HUES48 (cell line): ENCODE results near the gene ADD2.
"Not testable (repeated sequence)": the region's sequence is repeated elsewhere in the genome, so short reads cannot be mapped to it uniquely, and the experiment has no call there.

ENCODE experiments used
- H3K27ac ChIP-seq: one replicate; pipeline ENCODE4 v1.7.0; 2013; ENCODE audit warnings: low read depth, low read length, inconsistent platforms
- H3K27me3 ChIP-seq: 2 replicates; pipeline ENCODE4 v1.6.1; 2013; ENCODE audit warnings: mild to moderate bottlenecking, low read length; ENCODE audit not compliant: control insufficient read depth, insufficient read depth
- H3K36me3 ChIP-seq: 2 replicates; pipeline ENCODE4 v1.6.1; 2013; ENCODE audit warnings: low read length; ENCODE audit not compliant: control insufficient read depth, insufficient read depth
- H3K4me1 ChIP-seq: 2 replicates; pipeline ENCODE4 v1.6.1; 2013; ENCODE audit warnings: mild to moderate bottlenecking, low read length; ENCODE audit not compliant: control insufficient read depth, insufficient read depth
- H3K4me3 ChIP-seq: 2 replicates; pipeline ENCODE4 v1.5.1; 2013; ENCODE audit warnings: mild to moderate bottlenecking, low read depth, low read length
- H3K9ac ChIP-seq: 2 replicates; pipeline ENCODE4 v1.6.1; 2013; ENCODE audit warnings: mild to moderate bottlenecking, low read depth, low read length, moderate library complexity
- H3K9me3 ChIP-seq: 2 replicates; pipeline ENCODE4 v1.6.1; 2013; ENCODE audit warnings: low read length; ENCODE audit not compliant: control insufficient read depth, insufficient read depth

ADD2 gene

GRCh38 chr2:70748002-70748784 lies 19.8 kb downstream of the ADD2 start:
- Histone ChIP-seq H3K9me3 (no peaks in the 10 kb centered on the region), H3K36me3 (no peaks in the 10 kb centered on the region), H3K27me3 (no peaks in the 10 kb centered on the region), H3K4me1 (peaks cover 20% of the 10 kb centered on the region), H3K9ac (no peak overlapping the region), H3K27ac (no peak overlapping the region), H3K4me3 (no peak overlapping the region)

- Histone ChIP-seq H3K4me3 (no peak overlapping the region), H3K4me1 (peaks cover 20% of the 10 kb centered on the region), H3K36me3 (no peaks in the 10 kb centered on the region), H3K27me3 (no peaks in the 10 kb centered on the region), H3K27ac (no peak overlapping the region), H3K9ac (no peak overlapping the region), H3K9me3 (no peaks in the 10 kb centered on the region)
Observed at GRCh38 chr2:70747284-70747683, 20.7 kb downstream of the ADD2 start.

GRCh38 chr2:70746094-70746974 lies 21.7 kb downstream of the ADD2 start:
- Histone ChIP-seq H3K27me3 (no peaks in the 10 kb centered on the region), H3K9me3 (no peaks in the 10 kb centered on the region), H3K36me3 (no peaks in the 10 kb centered on the region), H3K9ac (no peak overlapping the region), H3K27ac (peak overlapping the region; percentile 40), H3K4me3 (no peak overlapping the region), H3K4me1 (peaks cover 20% of the 10 kb centered on the region)

GRCh38 chr2:70745276-70745825 lies 22.6 kb downstream of the ADD2 start:
- Histone ChIP-seq H3K4me1 (peaks cover 20% of the 10 kb centered on the region), H3K4me3 (no peak overlapping the region), H3K27me3 (no peaks in the 10 kb centered on the region), H3K9ac (no peak overlapping the region), H3K9me3 (no peaks in the 10 kb centered on the region), H3K36me3 (no peaks in the 10 kb centered on the region), H3K27ac (no peak overlapping the region)

- no peaks in the 10 kb centered on the region for H3K9me3 ChIP-seq
- H3K27ac ChIP-seq, result no peak overlapping the region
Observed at GRCh38 chr2:70744397-70744796, 23.6 kb downstream of the ADD2 start.

GRCh38 chr2:70743677-70744076 lies 24.3 kb downstream of the ADD2 start:
- Histone ChIP-seq H3K9ac (no peak overlapping the region), H3K4me3 (no peak overlapping the region), H3K36me3 (no peaks in the 10 kb centered on the region), H3K9me3 (no peaks in the 10 kb centered on the region), H3K4me1 (peaks cover 19% of the 10 kb centered on the region), H3K27ac (no peak overlapping the region), H3K27me3 (no peaks in the 10 kb centered on the region)

More at GRCh38 chr2:70744397-70744796, 23.6 kb downstream of the ADD2 start:
- Histone ChIP-seq H3K9ac (no peak overlapping the region), H3K4me3 (no peak overlapping the region), H3K36me3 (no peaks in the 10 kb centered on the region), H3K27me3 (no peaks in the 10 kb centered on the region), H3K4me1 (peaks cover 20% of the 10 kb centered on the region)

GRCh38 chr2:70743068-70743467 lies 24.9 kb downstream of the ADD2 start:
- Histone ChIP-seq H3K27ac (no peak overlapping the region), H3K27me3 (no peaks in the 10 kb centered on the region), H3K4me3 (no peak overlapping the region), H3K9ac (no peak overlapping the region), H3K36me3 (no peaks in the 10 kb centered on the region), H3K4me1 (peaks cover 16% of the 10 kb centered on the region), H3K9me3 (no peaks in the 10 kb centered on the region)

GRCh38 chr2:70739492-70739891 lies 28.5 kb downstream of the ADD2 start:
- H3K9me3 ChIP-seq, H3K27ac ChIP-seq, H3K4me3 ChIP-seq, H3K9ac ChIP-seq, H3K27me3 ChIP-seq, H3K36me3 ChIP-seq: not testable (repeated sequence)
- H3K4me1 ChIP-seq, result peaks cover 20% of the 10 kb centered on the region

- H3K36me3 ChIP-seq, result no peaks in the 10 kb centered on the region
- H3K9ac ChIP-seq, result no peak overlapping the region
- H3K4me1 ChIP-seq, result peaks cover 34% of the 10 kb centered on the region
- H3K27me3 ChIP-seq, result no peaks in the 10 kb centered on the region
- H3K9me3 ChIP-seq, result no peaks in the 10 kb centered on the region
- H3K27ac ChIP-seq, result no peak overlapping the region
- H3K4me3 ChIP-seq, result no peak overlapping the region
Observed at GRCh38 chr2:70738159-70738558, 29.8 kb downstream of the ADD2 start.

GRCh38 chr2:70735071-70735470 lies 32.9 kb downstream of the ADD2 start:
- no peaks in the 10 kb centered on the region for H3K27me3 ChIP-seq
- H3K9ac ChIP-seq, result no peak overlapping the region
- no peaks in the 10 kb centered on the region for H3K36me3 ChIP-seq
- H3K4me3 ChIP-seq, result 0 out of 2 replicates have a peak overlapping the region, but pooled peaks have one; percentile 14
- H3K27ac ChIP-seq, result peak overlapping the region; percentile 87
- H3K9me3 ChIP-seq, result no peaks in the 10 kb centered on the region
- peaks cover 59% of the 10 kb centered on the region for H3K4me1 ChIP-seq
